PC-3 (cell line): ENCODE results near the gene MARCOL.

Experiments used
- CTCF ChIP-seq: fragments of 300-600 bp; sonication (generic); conservative IDR thresholded peaks from 2 replicates; pipeline ENCODE4 v1.5.1; 2017; ENCODE audit warnings: antibody characterized with exemption, low read depth, mild to moderate bottlenecking, low read length
- EZH2phosphoT487 ChIP-seq: fragments of 300-600 bp; sonication (generic); IDR thresholded peaks from 2 replicates; pipeline ENCODE4 v1.6.1; 2018; ENCODE audit warnings: mild to moderate bottlenecking, antibody characterized with exemption, low read length, borderline replicate concordance

DNA sequence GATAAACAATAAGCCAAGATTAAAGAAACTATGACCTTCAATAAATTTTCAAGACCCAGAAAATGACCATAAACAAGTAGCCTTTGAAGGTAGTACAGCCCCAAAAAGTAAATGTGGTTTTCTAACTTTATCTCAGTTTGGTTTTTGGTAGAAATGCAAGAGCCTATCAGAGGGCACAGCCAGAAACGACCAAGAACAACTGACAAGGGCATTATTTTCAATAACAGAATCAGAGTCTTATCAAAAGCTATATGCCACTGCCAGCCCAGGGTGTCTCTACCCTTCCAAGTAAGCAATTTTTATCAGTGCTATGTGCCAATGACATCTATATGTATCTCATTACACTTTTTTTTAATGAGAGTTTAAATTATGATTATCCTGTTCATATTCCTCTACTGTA is 47.3 kb upstream of the MARCOL start:
- TF ChIP-seq CTCF (no peak), EZH2phosphoT487 (no peak)
